NT2/D1 (cell line): Measurements from ENCODE around the gene NRXN2.
"Not testable (repeated sequence)": the region's sequence is repeated elsewhere in the genome, so short reads cannot be mapped to it uniquely, and the experiment has no call there.

Experiments used
- DNase-seq: peaks from one replicate; pipeline ENCODE4 v3.0.0-alpha.2; 2011; ENCODE audit warnings: low read depth, low spot score
- H3K27me3 ChIP-seq: 2 replicates; pipeline ENCODE4 v1.6.0; 2011; ENCODE audit warnings: mild to moderate bottlenecking; ENCODE audit not compliant: insufficient read length, insufficient read depth
- H3K36me3 ChIP-seq: 2 replicates; pipeline ENCODE4 v1.6.1; 2011; ENCODE audit warnings: mild to moderate bottlenecking, low read length, mixed read lengths; ENCODE audit not compliant: insufficient read depth, insufficient read length
- H3K4me1 ChIP-seq: 2 replicates; pipeline ENCODE4 v1.5.1; 2011; ENCODE audit not compliant: insufficient read depth, insufficient read length
- H3K4me3 ChIP-seq: 2 replicates; pipeline ENCODE4 v1.5.1; 2011; ENCODE audit warnings: low read depth; ENCODE audit not compliant: insufficient read length
- H3K9ac ChIP-seq: 2 replicates; pipeline ENCODE4 v1.6.0; 2011; ENCODE audit warnings: low read depth; ENCODE audit not compliant: insufficient read length
- H3K9me3 ChIP-seq: 2 replicates; pipeline ENCODE4 v1.5.1; 2011; ENCODE audit warnings: mild to moderate bottlenecking, low read length; ENCODE audit not compliant: insufficient read depth
- SUZ12 ChIP-seq: IDR thresholded peaks from 2 replicates; pipeline ENCODE4 v1.6.1; 2011; ENCODE audit not compliant: insufficient read length, insufficient read depth; ENCODE audit errors: extremely low read depth
- YY1 ChIP-seq: IDR thresholded peaks from 2 replicates; pipeline ENCODE4 v1.6.1; 2011; ENCODE audit not compliant: insufficient read length, insufficient read depth
- ZNF274 ChIP-seq: IDR thresholded peaks from 2 replicates; pipeline ENCODE4 v1.6.1; 2011; ENCODE audit warnings: mild to moderate bottlenecking, low read depth, low read length

Gene NRXN2

DNA sequence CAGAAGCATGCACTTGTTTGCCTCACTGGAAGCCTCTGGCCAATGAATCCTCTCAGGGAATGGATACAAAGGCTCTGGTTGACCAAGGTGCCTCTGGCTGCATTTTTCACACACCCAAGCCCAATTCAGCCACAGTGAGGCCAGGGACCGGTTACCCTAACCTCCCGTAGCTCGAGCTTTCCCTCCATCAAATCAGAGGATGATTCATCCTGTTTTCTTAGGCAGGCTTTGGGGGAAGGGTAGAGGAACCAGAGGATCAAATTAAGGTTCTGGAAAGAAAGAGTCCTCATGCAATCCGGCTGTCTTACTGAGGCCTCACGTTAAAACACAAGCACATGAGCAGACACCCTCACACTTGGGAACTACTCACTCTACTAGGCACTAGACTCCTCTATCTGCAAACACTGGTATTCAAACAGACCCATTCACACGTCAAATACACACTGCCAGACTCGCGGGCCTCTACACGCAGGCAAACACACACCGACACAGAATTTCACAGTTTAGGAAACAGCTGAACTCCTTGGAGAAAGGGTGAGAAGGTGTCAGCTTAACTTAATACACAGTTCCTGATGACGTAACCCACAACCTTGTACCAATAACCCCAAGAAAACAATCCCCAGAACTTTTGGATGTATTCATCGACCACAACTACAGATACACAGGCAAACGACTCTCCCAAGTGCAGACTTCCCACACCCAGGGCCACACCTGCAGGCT lies 12.4 kb downstream of the NRXN2 start:
- TF ChIP-seq YY1 (no peak), SUZ12 (no peak), ZNF274 (no peak)
- Histone ChIP-seq H3K4me1 (peaks cover 17% of the 10 kb centered on the region), H3K9me3 (no peaks in the 10 kb centered on the region), H3K27me3 (peaks cover 40% of the 10 kb centered on the region), H3K36me3 (no peaks in the 10 kb centered on the region), H3K9ac (no peak overlapping the region), H3K4me3 (no peak overlapping the region)
- DNase-seq: no peak

DNA sequence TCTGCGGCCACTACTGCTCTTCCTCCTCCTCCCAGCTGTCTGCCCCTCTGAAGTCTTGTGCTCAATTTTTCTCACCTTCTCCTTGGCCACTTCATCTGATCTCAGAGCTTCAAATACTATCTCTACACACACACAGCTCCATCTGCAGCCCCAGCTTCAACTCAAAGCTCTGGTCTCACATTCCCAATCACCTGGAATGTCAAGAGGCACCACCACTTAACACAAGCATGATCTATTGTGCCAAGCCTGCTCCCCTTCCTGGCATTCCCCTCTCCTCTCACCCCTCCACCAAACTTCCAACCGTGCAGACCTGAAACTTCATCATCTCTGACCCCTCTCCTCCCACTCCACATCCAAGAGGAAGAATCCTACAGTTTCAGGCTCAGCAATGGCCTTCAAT lies 17.5 kb downstream of the NRXN2 start:
- peaks cover 11% of the 10 kb centered on the region; the same call in 1 of the 2 replicates for H3K9me3 ChIP-seq
- H3K4me3 ChIP-seq: no peak overlapping the region
- no peak for DNase-seq
- H3K9ac ChIP-seq: no peak overlapping the region
- peaks cover 7% of the 10 kb centered on the region for H3K4me1 ChIP-seq
- no peak for TF ChIP-seq SUZ12
- no peak for TF ChIP-seq YY1
- TF ChIP-seq ZNF274: no peak
- H3K27me3 ChIP-seq: peaks cover 6% of the 10 kb centered on the region
- no peaks in the 10 kb centered on the region for H3K36me3 ChIP-seq

DNA sequence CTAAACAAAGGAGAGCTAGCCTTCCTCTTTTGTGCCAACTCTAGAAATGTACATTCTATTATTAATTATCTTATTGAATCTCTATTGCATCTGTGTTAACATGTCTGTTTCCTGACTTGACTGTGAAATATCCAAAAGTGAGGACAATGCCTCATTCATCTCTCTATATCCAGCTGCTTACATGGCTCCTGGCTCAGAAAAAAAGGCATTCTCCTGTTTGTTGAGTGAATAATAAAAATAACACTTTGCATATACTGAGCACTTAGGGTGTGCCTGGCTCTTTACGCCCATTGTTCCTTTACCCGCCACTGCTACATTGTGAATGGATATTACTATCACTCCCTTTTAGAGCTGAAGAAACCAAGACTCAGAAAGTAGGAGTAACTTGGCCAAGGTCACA lies 19.9 kb downstream of the NRXN2 start:
- H3K9me3 ChIP-seq: peaks cover 11% of the 10 kb centered on the region; the same call in 1 of the 2 replicates
- no peak for DNase-seq
- H3K27me3 ChIP-seq: peaks cover 10% of the 10 kb centered on the region
- H3K36me3 ChIP-seq: no peaks in the 10 kb centered on the region
- H3K4me1 ChIP-seq: peaks cover 3% of the 10 kb centered on the region
- no peak overlapping the region for H3K4me3 ChIP-seq
- no peak for TF ChIP-seq YY1
- no peak for TF ChIP-seq ZNF274
- no peak for TF ChIP-seq SUZ12
- no peak overlapping the region for H3K9ac ChIP-seq

DNA sequence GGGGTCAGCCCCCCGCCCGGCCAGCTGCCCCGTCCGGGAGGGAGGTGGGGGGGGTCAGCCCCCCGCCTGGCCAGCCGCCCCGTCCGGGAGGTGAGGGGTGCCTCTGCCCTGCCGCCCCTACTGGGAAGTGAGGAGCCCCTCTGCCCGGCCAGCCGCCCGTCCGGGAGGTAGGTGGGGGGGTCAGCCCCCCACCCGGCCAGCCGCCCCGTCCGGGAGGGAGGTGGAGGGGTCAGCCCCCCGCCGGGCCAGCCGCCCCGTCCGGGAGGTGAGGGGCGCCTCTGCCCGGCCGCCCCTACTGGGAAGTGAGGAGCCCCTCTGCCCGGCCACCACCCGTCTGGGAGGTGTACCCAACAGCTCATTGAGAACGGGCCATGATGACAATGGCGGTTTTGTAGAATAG lies 21.0 kb downstream of the NRXN2 start:
- peaks cover 18% of the 10 kb centered on the region for H3K27me3 ChIP-seq
- not testable (repeated sequence) for DNase-seq, H3K4me1 ChIP-seq, H3K4me3 ChIP-seq, H3K36me3 ChIP-seq, H3K9ac ChIP-seq
- H3K9me3 ChIP-seq: peaks cover 11% of the 10 kb centered on the region; the same call in 1 of the 2 replicates

DNA sequence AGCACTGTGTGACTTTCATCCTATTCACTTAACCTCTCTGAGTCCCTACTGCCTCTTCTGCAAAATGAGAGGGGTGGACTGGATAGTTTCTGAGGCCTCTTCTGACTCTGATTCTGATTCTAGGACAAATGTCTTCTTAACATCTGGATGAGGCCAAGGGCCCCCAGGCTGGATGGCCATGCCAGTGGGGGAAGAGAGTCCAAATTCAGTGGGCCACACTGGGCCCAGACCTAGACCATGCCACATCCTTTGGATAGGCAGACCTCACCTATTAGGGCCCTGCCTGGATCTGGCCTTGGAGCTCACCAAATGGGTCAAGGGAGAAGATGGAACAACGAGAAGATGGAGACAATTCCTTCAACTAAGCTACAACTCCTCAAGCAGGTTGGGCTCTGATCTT lies 24.6 kb downstream of the NRXN2 start:
- no peak for DNase-seq
- H3K4me1 ChIP-seq: peaks cover 13% of the 10 kb centered on the region
- H3K9me3 ChIP-seq: peaks cover 11% of the 10 kb centered on the region; the same call in 1 of the 2 replicates
- no peak overlapping the region for H3K4me3 ChIP-seq
- no peak overlapping the region for H3K9ac ChIP-seq
- H3K36me3 ChIP-seq: no peaks in the 10 kb centered on the region
- no peak for TF ChIP-seq YY1
- no peak for TF ChIP-seq SUZ12
- no peak for TF ChIP-seq ZNF274
- H3K27me3 ChIP-seq: peaks cover 37% of the 10 kb centered on the region

DNA sequence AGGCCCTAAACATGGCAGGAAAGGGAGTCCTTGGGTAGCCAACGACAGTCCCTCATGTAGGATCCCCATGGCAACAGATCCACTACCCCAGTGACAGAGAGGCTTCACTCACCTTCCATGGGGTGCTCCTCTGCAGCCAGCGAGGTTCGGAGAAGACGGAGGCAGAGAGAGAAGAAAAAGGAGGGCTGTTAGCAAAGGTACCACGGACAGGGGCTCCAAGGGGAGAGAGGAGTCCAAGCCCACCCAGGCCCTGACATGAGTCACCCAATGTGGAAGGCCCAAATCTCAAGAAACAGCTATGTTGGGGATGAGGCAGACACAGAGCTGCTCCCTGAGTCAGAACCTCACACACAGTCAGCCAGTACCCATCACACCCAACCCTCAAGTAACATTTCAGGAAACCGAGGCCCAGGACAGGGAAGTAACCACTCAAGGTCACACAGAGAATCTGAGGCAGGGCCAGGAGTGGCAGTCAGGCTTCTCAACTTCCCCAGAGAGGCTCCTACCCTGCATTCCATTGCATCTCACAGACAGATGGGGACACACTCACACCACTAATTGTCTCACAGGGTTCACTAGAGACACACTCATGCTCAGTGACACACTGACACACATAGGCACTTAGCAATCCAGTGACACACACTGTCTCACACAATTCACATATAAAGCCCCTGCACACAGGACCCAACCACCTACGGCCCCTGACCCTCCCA lies 25.2 kb downstream of the NRXN2 start:
- TF ChIP-seq ZNF274 (no peak), SUZ12 (no peak)
- no peaks in the 10 kb centered on the region for H3K36me3 ChIP-seq
- peaks cover 11% of the 10 kb centered on the region for H3K4me1 ChIP-seq
- peaks cover 11% of the 10 kb centered on the region; the same call in 1 of the 2 replicates for H3K9me3 ChIP-seq
- no peak overlapping the region for H3K9ac ChIP-seq
- no peak overlapping the region for H3K4me3 ChIP-seq
- H3K27me3 ChIP-seq: peaks cover 38% of the 10 kb centered on the region
- no peak for DNase-seq

DNA sequence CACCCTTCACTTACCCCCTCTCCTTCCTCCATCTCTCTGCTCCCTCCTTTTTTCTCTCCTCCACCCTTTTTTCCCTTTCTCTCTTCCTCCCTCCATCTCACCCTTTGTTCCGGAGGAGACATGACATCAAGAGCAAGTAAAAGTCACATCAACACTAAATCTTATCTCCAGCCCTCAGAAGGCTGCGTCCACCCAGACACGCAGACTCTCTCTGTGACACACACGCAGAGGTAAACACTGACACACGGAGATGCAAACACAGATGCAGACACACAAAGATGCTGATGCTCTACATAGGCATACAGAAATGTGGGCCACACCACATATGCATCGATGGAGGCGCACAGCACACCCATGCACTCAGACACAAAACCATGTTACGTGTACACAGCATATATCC lies 27.0 kb downstream of the NRXN2 start:
- H3K4me1 ChIP-seq: peaks cover 11% of the 10 kb centered on the region
- peaks cover 3% of the 10 kb centered on the region; the same call in 1 of the 2 replicates for H3K9me3 ChIP-seq
- peaks cover 47% of the 10 kb centered on the region for H3K27me3 ChIP-seq
- H3K9ac ChIP-seq: no peak overlapping the region
- no peak for TF ChIP-seq SUZ12
- TF ChIP-seq ZNF274: no peak
- TF ChIP-seq YY1: no peak
- H3K36me3 ChIP-seq: no peaks in the 10 kb centered on the region
- DNase-seq: no peak
- H3K4me3 ChIP-seq: no peak overlapping the region
